Stimulated activated CD4-positive, alpha-beta T cell treated with anti-CD3 and anti-CD28 coated beads, Interleukin-12 subunit alpha, Interleukin-12 subunit beta, amount 100 ng/mL, for 48 hours (primary cell): ENCODE data around the gene RAB28.

Experiments
- DNase-seq, 3 donors: peaks; one replicate each; pipeline ENCODE4 v3.0.0-alpha.2; 2020; ENCODE audit warnings: low read depth in 2 of 3, low spot score in 1 of 3

Gene RAB28

GRCh38 chr4:13484122-13484748 is at the start of gene RAB28:
Gene RAB28 (minus strand): TSS chr4:13484340.
- peak; percentile 80 to 90 (median 86) for DNase-seq

GRCh38 chr4:13531625-13531998 is 47.5 kb upstream of the RAB28 start:
- no peak for DNase-seq

GRCh38 chr4:13530823-13531624 is 46.9 kb upstream of the RAB28 start:
- DNase-seq: no peak

- DNase-seq: no peak
Observed at GRCh38 chr4:13529128-13529919, 45.2 kb upstream of the RAB28 start.

- DNase-seq: no peak
Observed at GRCh38 chr4:13528821-13529127, 44.6 kb upstream of the RAB28 start.

- DNase-seq: no peak
Observed at GRCh38 chr4:13527981-13528820, 44.1 kb upstream of the RAB28 start.

- DNase-seq: no peak
Observed at GRCh38 chr4:13527192-13527980, 43.2 kb upstream of the RAB28 start.

GRCh38 chr4:13526658-13527057 is 42.5 kb upstream of the RAB28 start:
- no peak for DNase-seq

- DNase-seq: no peak
Observed at GRCh38 chr4:13525606-13526281, 41.6 kb upstream of the RAB28 start.

GRCh38 chr4:13524504-13525243 is 40.5 kb upstream of the RAB28 start:
- no peak for DNase-seq

GRCh38 chr4:13523591-13524503 is 39.7 kb upstream of the RAB28 start:
- DNase-seq: no peak

- no peak for DNase-seq
Observed at GRCh38 chr4:13523105-13523477, 39.0 kb upstream of the RAB28 start.

GRCh38 chr4:13522282-13523104 is 38.4 kb upstream of the RAB28 start:
- DNase-seq: no peak

GRCh38 chr4:13521047-13521446 is 36.9 kb upstream of the RAB28 start:
- DNase-seq: no peak

GRCh38 chr4:13516315-13516860 is 32.2 kb upstream of the RAB28 start:
- DNase-seq: no peak

- DNase-seq: no peak
Observed at GRCh38 chr4:13515268-13515667, 31.1 kb upstream of the RAB28 start.

GRCh38 chr4:13514722-13515121 is 30.6 kb upstream of the RAB28 start:
- no peak for DNase-seq
